Measurements from ENCODE around the gene PRKAG2. TPM values are rescaled to one million over a fixed set of nuclear protein-coding genes. Genes with fewer than 3 reads are reported as not detected.

The PRKAG2 gene
- total RNA-seq, 1 experiment from 2014 or later: 23.9 TPM

GRCh38 chr7:151759591-151760042 lies 117.3 kb downstream of the PRKAG2 start:
- no peak overlapping the region for H2AFZ ChIP-seq (ENCODE audit: low read length)
- H3K79me2 ChIP-seq (ENCODE audit: low read length): no peaks in the 10 kb centered on the region
- no peak overlapping the region for H3K9ac ChIP-seq (ENCODE audit: low read length)
- H3K27ac ChIP-seq (ENCODE audit: low read length): no peak overlapping the region
- BruUV-seq (replicated peaks): no TSS peak
- H3K9me2 ChIP-seq (replicated peaks; ENCODE audit: low read length): no peaks in the 10 kb centered on the region
- TF ChIP-seq EZH2phosphoT487 (IDR thresholded peaks at IDR 0.05; ENCODE audit: borderline replicate concordance, low read length) (no peak), CTCF (conservative IDR thresholded peaks at IDR 0.05; ENCODE audit: low read depth, low read length) (peak; percentile 93)
- no peaks in the 10 kb centered on the region for H3K9me3 ChIP-seq (ENCODE audit: low read length)
- no peaks in the 10 kb centered on the region for H4K20me1 ChIP-seq (ENCODE audit: low read length)
- H3F3A ChIP-seq (ENCODE audit: low read length, unreplicated experiment): no peaks in the 10 kb centered on the region
- H3K4me2 ChIP-seq (ENCODE audit: low read length): no peak overlapping the region
- peak; percentile 72 for ATAC-seq
- CTCF ChIA-PET: no interaction called here
- no peak overlapping the region for H3K4me3 ChIP-seq (ENCODE audit: low read length)
- POLR2A ChIA-PET (ENCODE audit: unreplicated experiment): no interaction called here
- peak; percentile 76 for DNase-seq
- peaks cover 21% of the 10 kb centered on the region for H3K4me1 ChIP-seq (ENCODE audit: insufficient read depth, low read length)
- intact Hi-C loops (cut with micrococcal nuclease): loop anchor here (1.0 to 10.0 kb wide), 4 partner anchors 52 to 393 kb away; no protein-coding TSS in a partner anchor
- no peaks in the 10 kb centered on the region for H3K27me3 ChIP-seq (ENCODE audit: low read length)
- H3K36me3 ChIP-seq (ENCODE audit: low read depth, low read length): no peaks in the 10 kb centered on the region

GRCh38 chr7:151758622-151759540 lies 118.0 kb downstream of the PRKAG2 start:
- Histone ChIP-seq H3K4me1 (ENCODE audit: insufficient read depth, low read length) (peaks cover 24% of the 10 kb centered on the region), H3K9me3 (ENCODE audit: low read length) (no peaks in the 10 kb centered on the region), H2AFZ (ENCODE audit: low read length) (no peak overlapping the region), H3K79me2 (ENCODE audit: low read length) (no peaks in the 10 kb centered on the region), H3K4me2 (ENCODE audit: low read length) (no peak overlapping the region), H3F3A (ENCODE audit: low read length, unreplicated experiment) (no peaks in the 10 kb centered on the region), H3K36me3 (ENCODE audit: low read depth, low read length) (no peaks in the 10 kb centered on the region), H3K4me3 (ENCODE audit: low read length) (no peak overlapping the region), H3K9me2 (replicated peaks; ENCODE audit: low read length) (no peaks in the 10 kb centered on the region), H3K27me3 (ENCODE audit: low read length) (no peaks in the 10 kb centered on the region), H3K9ac (ENCODE audit: low read length) (no peak overlapping the region), H4K20me1 (ENCODE audit: low read length) (no peaks in the 10 kb centered on the region), H3K27ac (ENCODE audit: low read length) (no peak overlapping the region)
- BruUV-seq (replicated peaks): no TSS peak
- POLR2A ChIA-PET (ENCODE audit: unreplicated experiment): no interaction called here
- TF ChIP-seq EZH2 (IDR thresholded peaks at IDR 0.05; ENCODE audit: low read length, unreplicated experiment): no peak
- no peak for TF ChIP-seq EZH2phosphoT487 (IDR thresholded peaks at IDR 0.05; ENCODE audit: borderline replicate concordance, low read length)
- TF ChIP-seq CTCF (conservative IDR thresholded peaks at IDR 0.05; ENCODE audit: low read depth, low read length): no peak
- CTCF ChIA-PET: no interaction called here
- DNase-seq: no peak
- intact Hi-C loops (cut with micrococcal nuclease): loop anchor here (1.0 to 10.0 kb wide), 4 partner anchors 52 to 392 kb away; no protein-coding TSS in a partner anchor
- no peak for ATAC-seq

- H3K9ac ChIP-seq (ENCODE audit: low read length): no peak overlapping the region
- H4K20me1 ChIP-seq (ENCODE audit: low read length): no peaks in the 10 kb centered on the region
- TF ChIP-seq CTCF (conservative IDR thresholded peaks at IDR 0.05; ENCODE audit: low read depth, low read length): no peak
- TF ChIP-seq EZH2phosphoT487 (IDR thresholded peaks at IDR 0.05; ENCODE audit: borderline replicate concordance, low read length): no peak
- no peak for TF ChIP-seq EZH2 (IDR thresholded peaks at IDR 0.05; ENCODE audit: low read length, unreplicated experiment)
- BruUV-seq (replicated peaks): no TSS peak
- H3K4me2 ChIP-seq (ENCODE audit: low read length): no peak overlapping the region
- no peak for ATAC-seq
- no peaks in the 10 kb centered on the region for H3F3A ChIP-seq (ENCODE audit: low read length, unreplicated experiment)
- DNase-seq: no peak
- no peaks in the 10 kb centered on the region for H3K9me3 ChIP-seq (ENCODE audit: low read length)
- H3K79me2 ChIP-seq (ENCODE audit: low read length): no peaks in the 10 kb centered on the region
- POLR2A ChIA-PET (ENCODE audit: unreplicated experiment): interaction anchor here (0.5 kb wide), 1 partner anchor 196 kb away, joined by 3 read pairs; no protein-coding TSS in a partner anchor
- H2AFZ ChIP-seq (ENCODE audit: low read length): no peak overlapping the region
- H3K27ac ChIP-seq (ENCODE audit: low read length): no peak overlapping the region
- CTCF ChIA-PET: interaction anchor here (0.6 kb wide), 1 partner anchor 140 kb away, joined by 3 read pairs; no protein-coding TSS in a partner anchor
- H3K36me3 ChIP-seq (ENCODE audit: low read depth, low read length): no peaks in the 10 kb centered on the region
- no peaks in the 10 kb centered on the region for H3K27me3 ChIP-seq (ENCODE audit: low read length)
- no peaks in the 10 kb centered on the region for H3K9me2 ChIP-seq (replicated peaks; ENCODE audit: low read length)
- intact Hi-C loops (cut with micrococcal nuclease): loop anchor here (5.0 to 10.0 kb wide), 2 partner anchors 50 to 292 kb away; no protein-coding TSS in a partner anchor
- peaks cover 27% of the 10 kb centered on the region for H3K4me1 ChIP-seq (ENCODE audit: insufficient read depth, low read length)
- no peak overlapping the region for H3K4me3 ChIP-seq (ENCODE audit: low read length)
These were observed 119.6 kb downstream of the PRKAG2 start for GRCh38 chr7:151757274-151757673.

Measured in PC-3 (cell line).